ENCODE data around the gene DCTN3. TPM values are rescaled to one million over a fixed set of nuclear protein-coding genes. Genes with fewer than 3 reads are reported as not detected.

DCTN3 gene
- total and polyA plus RNA-seq, 4 donors = 39.8 to 86.3 (median 70.3) TPM

GRCh38 chr9:34566322-34566721 is 54.0 kb downstream of the DCTN3 start:
- H3K9me3 ChIP-seq (ENCODE audit: control insufficient read depth in 4 of 4, insufficient read depth in 3 of 4, low read length in 3 of 4) = peaks cover 0 to 5% (median 2%) of the 10 kb centered on the region in 4 donors
- WGBS, 2 donors = 67 to 69% methylated on average over 8 of the region's 8 CpGs
- DNase-seq (peak in 1 of 3 donors; percentile 29), ATAC-seq (ENCODE audit: insufficient read depth, low FRiP score) (no peak)
- peaks cover 0 to 24% (median 9%) of the 10 kb centered on the region in 4 donors for H3K36me3 ChIP-seq (ENCODE audit: control insufficient read depth in 4 of 4, insufficient read depth in 4 of 4, low read length in 4 of 4)
- H3K4me3 ChIP-seq = no peak overlapping the region
- H3K27ac ChIP-seq (ENCODE audit: low read depth in 1 of 2, low read length in 1 of 2) = no peak overlapping the region
- H3K9ac ChIP-seq (ENCODE audit: insufficient read depth in 1 of 2, low read length in 2 of 2) = no peak overlapping the region
- TF ChIP-seq CTCF (IDR thresholded peaks at IDR 0.05; ENCODE audit: control extremely low read depth, extremely low read depth) = no peak
- peaks cover 0 to 11% (median 0%) of the 10 kb centered on the region in 3 donors for H3K27me3 ChIP-seq (ENCODE audit: control insufficient read depth in 3 of 3, insufficient read depth in 3 of 3, low read length in 2 of 3)
- H3K4me1 ChIP-seq (ENCODE audit: control insufficient read depth in 5 of 5, insufficient read depth in 5 of 5, low read length in 5 of 5) = peaks cover 0 to 36% (median 12%) of the 10 kb centered on the region in 5 donors

GRCh38 chr9:34565856-34566255 is 54.4 kb downstream of the DCTN3 start:
- Histone ChIP-seq H3K4me3 (no peak overlapping the region), H3K4me1 (ENCODE audit: control insufficient read depth in 5 of 5, insufficient read depth in 5 of 5, low read length in 5 of 5) (peaks cover 0 to 36% (median 17%) of the 10 kb centered on the region in 5 donors), H3K36me3 (ENCODE audit: control insufficient read depth in 4 of 4, insufficient read depth in 4 of 4, low read length in 4 of 4) (peaks cover 0 to 24% (median 9%) of the 10 kb centered on the region in 4 donors), H3K27ac (ENCODE audit: low read depth in 1 of 2, low read length in 1 of 2) (no peak overlapping the region), H3K9ac (ENCODE audit: insufficient read depth in 1 of 2, low read length in 2 of 2) (no peak overlapping the region), H3K27me3 (ENCODE audit: control insufficient read depth in 3 of 3, insufficient read depth in 3 of 3, low read length in 2 of 3) (peaks cover 0 to 11% (median 0%) of the 10 kb centered on the region in 3 donors), H3K9me3 (ENCODE audit: control insufficient read depth in 4 of 4, insufficient read depth in 3 of 4, low read length in 3 of 4) (peaks cover 0 to 5% (median 2%) of the 10 kb centered on the region in 4 donors)
- TF ChIP-seq CTCF (IDR thresholded peaks at IDR 0.05; ENCODE audit: control extremely low read depth, extremely low read depth) = no peak
- DNase-seq (no peak), ATAC-seq (ENCODE audit: insufficient read depth, low FRiP score) (no peak)
- WGBS, 2 donors = 62 to 65% methylated on average over 8 of the region's 8 CpGs

GRCh38 chr9:34564617-34565016 is 55.7 kb downstream of the DCTN3 start:
- no peak for TF ChIP-seq CTCF (IDR thresholded peaks at IDR 0.05; ENCODE audit: control extremely low read depth, extremely low read depth)
- Histone ChIP-seq H3K9ac (ENCODE audit: insufficient read depth in 1 of 2, low read length in 2 of 2) (no peak overlapping the region), H3K4me3 (no peak overlapping the region), H3K27ac (ENCODE audit: low read depth in 1 of 2, low read length in 1 of 2) (no peak overlapping the region), H3K36me3 (ENCODE audit: control insufficient read depth in 4 of 4, insufficient read depth in 4 of 4, low read length in 4 of 4) (peaks cover 0 to 24% (median 9%) of the 10 kb centered on the region in 4 donors), H3K27me3 (ENCODE audit: control insufficient read depth in 3 of 3, insufficient read depth in 3 of 3, low read length in 2 of 3) (peaks cover 0 to 21% (median 0%) of the 10 kb centered on the region in 3 donors), H3K4me1 (ENCODE audit: control insufficient read depth in 5 of 5, insufficient read depth in 5 of 5, low read length in 5 of 5) (peaks cover 0 to 35% (median 19%) of the 10 kb centered on the region in 5 donors), H3K9me3 (ENCODE audit: control insufficient read depth in 4 of 4, insufficient read depth in 3 of 4, low read length in 3 of 4) (peaks cover 0 to 7% (median 2%) of the 10 kb centered on the region in 4 donors)
- DNase-seq (no peak), ATAC-seq (ENCODE audit: insufficient read depth, low FRiP score) (no peak)
- 89 to 94% methylated on average over 16 of the region's 16 CpGs for WGBS, 2 donors

Small RNA genes within 50 kb of the gene (small RNA-seq; reads per million reads assigned to genes)
- not detected for gene CCL27 (ENCODE audit: low replicate concordance)

Other genes starting within 250 kb of the DCTN3 start
- 10 to 100 TPM in 1 of 2 donors, 1 to 10 TPM in 1; 6.6 to 12.2 TPM for gene MYORG, start 243.6 kb downstream of the DCTN3 start, total RNA-seq
- gene MYORG, start 243.6 kb downstream of the DCTN3 start, polyA plus RNA-seq = 1 to 10 TPM; 1.4 to 3.1 TPM
- 10 to 100 TPM in 1 of 2 donors, 1 to 10 TPM in 1; 8.5 to 28.3 TPM for gene FAM219A, start 161.9 kb downstream of the DCTN3 start, total RNA-seq
- gene FAM219A, start 161.9 kb downstream of the DCTN3 start, polyA plus RNA-seq = 10 to 100 TPM; 10.3 to 16.4 TPM
- 10 to 100 TPM; 12.8 to 26.2 TPM for gene DNAI1, start 161.7 kb downstream of the DCTN3 start, total RNA-seq
- gene DNAI1, start 161.7 kb downstream of the DCTN3 start, polyA plus RNA-seq = 1 to 10 TPM; 4.6 to 5.6 TPM
- gene ENHO, start 97.5 kb downstream of the DCTN3 start, total RNA-seq = under 1 TPM; 0.55 to 0.85 TPM
- 1 to 10 TPM in 1 of 2 donors, under 1 TPM in 1; 0.29 to 1.4 TPM for gene ENHO, start 97.5 kb downstream of the DCTN3 start, polyA plus RNA-seq
- 1 to 10 TPM; 1.8 to 3.3 TPM for gene CNTFR, start 30.8 kb downstream of the DCTN3 start, total RNA-seq
- under 1 TPM; 0.42 to 0.89 TPM for gene CNTFR, start 30.8 kb downstream of the DCTN3 start, polyA plus RNA-seq
- gene RPP25L, start 8.4 kb downstream of the DCTN3 start, total RNA-seq = 10 to 100 TPM; 17.0 to 21.9 TPM
- gene RPP25L, start 8.4 kb downstream of the DCTN3 start, polyA plus RNA-seq = 10 to 100 TPM; 29.6 to 32.6 TPM
- not detected for gene ARID3C, start 8.6 kb upstream of the DCTN3 start, total RNA-seq
- not detected for gene ARID3C, start 8.6 kb upstream of the DCTN3 start, polyA plus RNA-seq
- gene SIGMAR1, start 17.3 kb upstream of the DCTN3 start, total RNA-seq = 10 to 100 TPM; 26.0 to 64.1 TPM
- gene SIGMAR1, start 17.3 kb upstream of the DCTN3 start, polyA plus RNA-seq = 10 to 100 TPM; 62.5 to 72.0 TPM
- 10 to 100 TPM; 44.1 to 53.0 TPM for gene GALT, start 26.2 kb upstream of the DCTN3 start, total RNA-seq
- 10 to 100 TPM; 23.9 to 38.7 TPM for gene GALT, start 26.2 kb upstream of the DCTN3 start, polyA plus RNA-seq
- 10 to 100 TPM; 14.5 to 30.5 TPM for gene IL11RA, start 31.7 kb upstream of the DCTN3 start, total RNA-seq
- gene IL11RA, start 31.7 kb upstream of the DCTN3 start, polyA plus RNA-seq = 10 to 100 TPM in 1 of 2 donors, 1 to 10 TPM in 1; 5.5 to 10.7 TPM
- gene CCL27, start 42.2 kb upstream of the DCTN3 start, total RNA-seq = under 1 TPM in 1 of 2 donors, not detected in 1; 0.55 TPM
- under 1 TPM in 1 of 2 donors, not detected in 1; 0.05 TPM for gene CCL27, start 42.2 kb upstream of the DCTN3 start, polyA plus RNA-seq
- 10 to 100 TPM; 19.9 to 33.2 TPM for gene CCL19, start 70.8 kb upstream of the DCTN3 start, total RNA-seq
- 10 to 100 TPM in 1 of 2 donors, 1 to 10 TPM in 1; 6.5 to 81.5 TPM for gene CCL19, start 70.8 kb upstream of the DCTN3 start, polyA plus RNA-seq
- gene CCL21, start 89.6 kb upstream of the DCTN3 start, total RNA-seq = 100 to 1,000 TPM in 1 of 2 donors, 10 to 100 TPM in 1; 67.3 to 473 TPM
- gene CCL21, start 89.6 kb upstream of the DCTN3 start, polyA plus RNA-seq = 100 to 1,000 TPM; 140 to 223 TPM

All from lung (tissue), 13 donors.